Panc1 (cell line): ENCODE measurements around the gene PIEZO1.

ENCODE experiments used
- CTCF ChIP-seq: fragments of 450-650 bp; IDR thresholded peaks from 2 replicates; pipeline ENCODE4 v1.5.1; 2017; ENCODE audit warnings: mild to moderate bottlenecking
- REST ChIP-seq, 2 experiments: IDR thresholded peaks; 2 replicates each; pipeline ENCODE4 v1.6.1; 2011 to 2012; ENCODE audit warnings: low read depth in 2 of 2, control low read depth in 1 of 2, low read length in 1 of 2, mild to moderate bottlenecking in 1 of 2, moderate library complexity in 1 of 2; ENCODE audit not compliant: insufficient read depth in 1 of 2
- SIN3A ChIP-seq: IDR thresholded peaks from 2 replicates; pipeline ENCODE4 v1.6.1; 2012; ENCODE audit warnings: low read depth, mild to moderate bottlenecking, low read length, moderate library complexity, borderline replicate concordance; ENCODE audit not compliant: insufficient read depth

DNA sequence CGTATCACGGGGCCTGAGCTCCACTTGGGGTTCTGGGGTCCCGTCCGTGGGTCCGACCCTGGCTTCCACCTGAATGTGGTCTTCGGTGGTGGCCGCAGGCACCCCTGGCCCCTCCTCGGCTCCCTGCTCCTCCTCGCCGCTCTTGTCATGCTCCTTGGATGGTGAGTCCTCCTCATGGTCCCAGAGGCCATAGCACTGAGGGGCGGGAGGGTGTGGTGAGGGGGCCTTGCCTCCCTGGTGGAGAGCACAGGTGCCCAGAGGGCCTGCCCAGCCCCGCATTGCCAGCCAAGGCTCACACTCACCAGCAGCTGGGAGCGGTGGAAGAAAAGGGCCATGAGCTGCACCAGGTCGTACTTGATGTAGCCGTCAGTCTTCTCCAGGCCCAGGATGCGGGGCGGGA lies 63.8 kb downstream of the PIEZO1 start:
- TF ChIP-seq CTCF (no peak), REST (IDR thresholded peaks at IDR 0.05; ENCODE audit: insufficient read depth in 1 of 2, low read depth in 2 of 2, low read length in 1 of 2) (no peak), SIN3A (no peak)
